Activated CD4-positive, alpha-beta T cell treated with anti-CD3 and anti-CD28 coated beads, Interleukin-2, amount 10 ng/mL, durations not matched to agents 24 days and 14 days (primary cell): Measurements from ENCODE around the gene AMELX. TPM values are rescaled to one million over a fixed set of nuclear protein-coding genes. Genes with fewer than 3 reads are reported as not detected.

ENCODE experiments used
- DNase-seq: peaks from one replicate; pipeline ENCODE4 v3.0.0; 2022
- H3K27ac Mint-ChIP-seq: one replicate; pipeline ENCODE4 v1.8.0; 2022; ENCODE audit warnings: mild to moderate bottlenecking, mixed read lengths
- H3K27me3 Mint-ChIP-seq: one replicate; pipeline ENCODE4 v1.8.0; 2022; ENCODE audit warnings: mixed read lengths
- H3K36me3 Mint-ChIP-seq: one replicate; pipeline ENCODE4 v1.8.0; 2022; ENCODE audit warnings: low read depth, mild to moderate bottlenecking, mixed read lengths
- H3K4me1 Mint-ChIP-seq: one replicate; pipeline ENCODE4 v1.8.0; 2021; ENCODE audit warnings: mixed read lengths
- H3K4me3 Mint-ChIP-seq: one replicate; pipeline ENCODE4 v1.8.0; 2022; ENCODE audit warnings: mild to moderate bottlenecking, moderate library complexity, mixed read lengths
- H3K9me3 Mint-ChIP-seq: one replicate; pipeline ENCODE4 v1.8.0; 2021; ENCODE audit warnings: mixed read lengths
- intact Hi-C: fragments of 100-400 bp; cut with micrococcal nuclease; formaldehyde crosslinking; loops from one replicate; pipeline ENCODE4 v1.15.1; 2023
- total RNA-seq: library from RNA; stranded (reverse); gene quantifications from 2 replicates; pipeline ENCODE4 v1.2.3, GENCODE V29; 2022

Gene AMELX
- total RNA-seq, 1 donor from 2014 or later = not detected

GRCh38 chrX:11273544-11273943 is 19.7 kb upstream of the AMELX start:
- H3K9me3 Mint-ChIP-seq = no peaks in the 10 kb centered on the region
- no peak overlapping the region for H3K4me3 Mint-ChIP-seq
- H3K27ac Mint-ChIP-seq = no peak overlapping the region
- DNase-seq = no peak
- H3K36me3 Mint-ChIP-seq = no peaks in the 10 kb centered on the region
- no peaks in the 10 kb centered on the region for H3K27me3 Mint-ChIP-seq
- no peaks in the 10 kb centered on the region for H3K4me1 Mint-ChIP-seq
- intact Hi-C loops = no loop called here

- Mint-ChIP-seq H3K9me3 (no peaks in the 10 kb centered on the region), H3K36me3 (no peaks in the 10 kb centered on the region), H3K27ac (no peak overlapping the region), H3K4me1 (no peaks in the 10 kb centered on the region), H3K4me3 (no peak overlapping the region), H3K27me3 (no peaks in the 10 kb centered on the region)
- DNase-seq = no peak
- intact Hi-C loops = no loop called here
Observed at GRCh38 chrX:11282043-11282442, 11.2 kb upstream of the AMELX start.

DNA sequence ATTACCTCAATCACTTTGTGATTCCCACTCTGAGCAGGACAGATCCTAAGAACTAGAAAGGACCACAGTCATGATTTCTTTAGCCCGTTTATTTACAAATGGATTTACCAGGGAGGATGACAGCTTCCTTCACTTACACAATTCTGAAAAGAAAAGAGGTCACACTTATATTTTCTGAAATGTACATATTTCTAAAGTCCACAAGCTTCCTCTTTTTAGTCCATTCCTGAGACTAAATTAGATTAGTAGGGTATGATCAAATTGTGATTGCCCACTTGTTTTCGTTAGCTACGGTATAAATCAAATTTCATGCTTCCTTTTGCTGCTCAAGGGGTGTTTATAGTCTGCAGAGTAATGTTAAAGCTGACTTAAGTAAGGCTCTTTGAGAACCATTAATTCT is 7.6 kb upstream of the AMELX start:
- no peak overlapping the region for H3K4me3 Mint-ChIP-seq
- intact Hi-C loops = no loop called here
- H3K4me1 Mint-ChIP-seq = no peaks in the 10 kb centered on the region
- no peaks in the 10 kb centered on the region for H3K27me3 Mint-ChIP-seq
- no peak overlapping the region for H3K27ac Mint-ChIP-seq
- no peaks in the 10 kb centered on the region for H3K9me3 Mint-ChIP-seq
- DNase-seq = no peak
- no peaks in the 10 kb centered on the region for H3K36me3 Mint-ChIP-seq

DNA sequence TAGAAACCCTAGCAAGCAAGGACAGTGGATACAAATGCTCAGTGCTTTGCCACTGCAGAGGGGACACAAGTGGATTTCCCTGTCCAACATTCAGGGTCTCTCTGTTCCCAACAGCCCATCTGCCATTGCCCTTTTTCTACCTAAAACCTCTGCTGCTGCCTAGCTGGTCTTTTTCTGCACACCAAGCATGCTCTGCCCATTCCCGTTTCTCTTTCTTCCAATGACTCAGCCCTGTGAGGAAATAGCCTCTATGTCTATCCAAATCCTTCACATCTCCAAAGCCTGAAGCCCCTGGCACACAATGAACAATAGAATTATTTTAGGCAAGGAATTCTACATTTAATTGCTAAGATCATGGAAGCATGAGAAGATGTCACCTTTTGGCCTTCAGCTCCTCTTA is 5.7 kb upstream of the AMELX start:
- Mint-ChIP-seq H3K4me1 (no peaks in the 10 kb centered on the region), H3K27me3 (no peaks in the 10 kb centered on the region), H3K36me3 (no peaks in the 10 kb centered on the region), H3K9me3 (no peaks in the 10 kb centered on the region), H3K27ac (no peak overlapping the region), H3K4me3 (no peak overlapping the region)
- intact Hi-C loops = no loop called here
- DNase-seq = no peak

DNA sequence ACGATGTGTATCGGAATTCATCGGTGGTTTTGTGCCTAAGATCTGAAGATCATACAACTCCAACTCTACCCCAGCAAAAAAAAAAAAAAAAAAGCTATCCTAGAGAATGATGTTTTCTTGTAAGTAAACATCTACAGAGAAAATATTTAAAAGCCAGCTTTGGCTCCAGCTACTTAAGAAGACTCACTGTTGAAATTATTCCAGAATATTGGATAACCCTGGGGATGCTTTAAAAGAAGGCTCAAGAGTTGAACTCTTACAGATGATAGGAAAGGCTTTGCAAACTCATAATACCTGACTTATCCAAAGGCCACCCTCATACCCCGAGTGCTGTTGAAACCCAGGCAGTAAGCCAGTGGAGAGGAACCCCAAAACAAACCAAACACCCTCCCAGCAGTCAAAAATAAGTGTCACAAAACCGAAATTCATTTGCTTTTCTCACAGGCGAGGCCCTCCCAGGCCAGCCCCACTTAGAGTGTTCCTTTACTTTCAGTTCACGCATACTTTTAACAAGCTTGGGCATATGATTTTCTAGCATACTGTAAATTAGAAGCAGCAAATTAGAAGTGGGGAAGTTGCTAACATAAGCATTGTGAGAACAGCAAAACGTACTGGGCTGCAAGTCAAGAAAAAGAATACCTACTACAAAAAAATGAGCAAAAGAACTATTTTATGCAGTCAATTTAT is 2.7 kb upstream of the AMELX start:
- H3K4me1 Mint-ChIP-seq = no peaks in the 10 kb centered on the region
- H3K4me3 Mint-ChIP-seq = no peak overlapping the region
- intact Hi-C loops = no loop called here
- no peak for DNase-seq
- H3K36me3 Mint-ChIP-seq = no peaks in the 10 kb centered on the region
- no peaks in the 10 kb centered on the region for H3K9me3 Mint-ChIP-seq
- no peak overlapping the region for H3K27ac Mint-ChIP-seq
- no peaks in the 10 kb centered on the region for H3K27me3 Mint-ChIP-seq

GRCh38 chrX:11296051-11296450 is 2.8 kb downstream of the AMELX start:
- Mint-ChIP-seq H3K27ac (no peak overlapping the region), H3K27me3 (no peaks in the 10 kb centered on the region), H3K9me3 (no peaks in the 10 kb centered on the region), H3K4me3 (no peak overlapping the region), H3K4me1 (no peaks in the 10 kb centered on the region), H3K36me3 (no peaks in the 10 kb centered on the region)
- DNase-seq = no peak
- intact Hi-C loops = no loop called here

DNA sequence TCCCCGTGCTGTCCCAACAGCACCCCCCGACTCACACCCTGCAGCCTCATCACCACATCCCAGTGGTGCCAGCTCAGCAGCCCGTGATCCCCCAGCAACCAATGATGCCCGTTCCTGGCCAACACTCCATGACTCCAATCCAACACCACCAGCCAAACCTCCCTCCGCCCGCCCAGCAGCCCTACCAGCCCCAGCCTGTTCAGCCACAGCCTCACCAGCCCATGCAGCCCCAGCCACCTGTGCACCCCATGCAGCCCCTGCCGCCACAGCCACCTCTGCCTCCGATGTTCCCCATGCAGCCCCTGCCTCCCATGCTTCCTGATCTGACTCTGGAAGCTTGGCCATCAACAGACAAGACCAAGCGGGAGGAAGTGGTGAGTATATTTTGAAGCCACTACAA is 5.4 kb downstream of the AMELX start:
- DNase-seq = no peak
- H3K27me3 Mint-ChIP-seq = no peaks in the 10 kb centered on the region
- H3K4me1 Mint-ChIP-seq = no peaks in the 10 kb centered on the region
- H3K36me3 Mint-ChIP-seq = no peaks in the 10 kb centered on the region
- H3K27ac Mint-ChIP-seq = no peak overlapping the region
- H3K4me3 Mint-ChIP-seq = no peak overlapping the region
- H3K9me3 Mint-ChIP-seq = no peaks in the 10 kb centered on the region
- intact Hi-C loops = no loop called here

- no peak overlapping the region for H3K4me3 Mint-ChIP-seq
- H3K36me3 Mint-ChIP-seq = no peaks in the 10 kb centered on the region
- intact Hi-C loops = no loop called here
- no peaks in the 10 kb centered on the region for H3K9me3 Mint-ChIP-seq
- no peaks in the 10 kb centered on the region for H3K27me3 Mint-ChIP-seq
- H3K4me1 Mint-ChIP-seq = no peaks in the 10 kb centered on the region
- DNase-seq = no peak
- no peak overlapping the region for H3K27ac Mint-ChIP-seq
Observed at GRCh38 chrX:11304829-11305228, 11.6 kb downstream of the AMELX start.

DNA sequence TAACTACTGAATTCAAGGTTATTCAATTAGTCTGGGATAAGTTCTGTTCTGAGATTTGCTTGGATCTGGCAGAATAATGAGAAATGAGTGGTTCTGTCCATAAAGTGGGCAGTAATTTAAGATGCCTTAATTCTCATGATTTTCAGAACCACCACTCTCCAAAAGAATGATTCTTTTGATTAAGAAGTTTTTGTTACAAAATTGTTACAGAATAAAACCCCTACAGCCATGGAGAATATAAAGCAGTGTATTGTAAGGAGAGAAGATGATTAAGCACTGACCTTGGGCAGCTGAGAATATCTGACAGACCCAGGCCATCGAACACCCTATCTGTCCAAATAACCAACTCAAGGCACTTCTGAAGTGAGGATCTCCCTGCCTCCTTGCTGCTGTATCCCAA is 12.4 kb downstream of the AMELX start:
- Mint-ChIP-seq H3K27me3 (no peaks in the 10 kb centered on the region), H3K9me3 (no peaks in the 10 kb centered on the region), H3K4me1 (no peaks in the 10 kb centered on the region), H3K36me3 (no peaks in the 10 kb centered on the region), H3K4me3 (no peak overlapping the region), H3K27ac (no peak overlapping the region)
- intact Hi-C loops = no loop called here
- DNase-seq = no peak

- no peak for DNase-seq
- no peaks in the 10 kb centered on the region for H3K4me1 Mint-ChIP-seq
- no peaks in the 10 kb centered on the region for H3K36me3 Mint-ChIP-seq
- H3K27ac Mint-ChIP-seq = no peak overlapping the region
- no peak overlapping the region for H3K4me3 Mint-ChIP-seq
- no peaks in the 10 kb centered on the region for H3K9me3 Mint-ChIP-seq
- H3K27me3 Mint-ChIP-seq = no peaks in the 10 kb centered on the region
- intact Hi-C loops = no loop called here
Observed at GRCh38 chrX:11309220-11309619, 16.0 kb downstream of the AMELX start.

GRCh38 chrX:11311706-11312105 is 18.5 kb downstream of the AMELX start:
- no peaks in the 10 kb centered on the region for H3K4me1 Mint-ChIP-seq
- H3K4me3 Mint-ChIP-seq = no peak overlapping the region
- no peaks in the 10 kb centered on the region for H3K36me3 Mint-ChIP-seq

DNA sequence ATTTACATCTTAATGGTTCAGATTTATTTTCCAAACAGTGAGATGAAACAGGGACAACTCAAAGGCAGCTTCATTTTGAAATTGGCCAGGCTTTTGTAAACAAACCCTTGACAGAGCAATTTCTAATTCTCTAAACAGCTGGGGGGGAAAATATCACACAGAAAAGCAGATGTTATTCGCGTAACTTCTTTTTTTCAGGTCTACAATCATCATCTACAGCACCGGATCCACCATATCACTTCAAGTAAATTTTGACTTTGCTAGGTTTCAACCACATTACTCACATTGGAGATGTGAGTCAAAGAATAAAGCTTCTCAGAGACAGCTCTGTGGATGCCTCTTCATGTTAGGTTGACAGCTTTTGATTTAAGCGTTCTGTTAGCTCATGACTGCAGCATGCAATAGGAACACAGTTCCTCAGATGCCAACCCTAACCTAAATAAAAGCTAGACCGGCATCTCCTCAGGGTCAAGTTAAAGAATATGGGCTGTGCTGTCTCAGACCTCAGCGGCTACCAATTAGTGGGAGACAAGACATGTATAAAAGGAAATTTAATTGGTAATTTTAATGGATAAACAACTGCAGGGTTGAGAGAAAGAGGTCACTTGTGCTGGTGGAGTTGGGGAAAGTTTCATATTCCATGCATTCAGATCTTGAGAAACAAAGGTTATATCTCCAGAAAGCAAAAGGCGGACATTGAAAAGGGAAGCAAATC is 26.8 kb downstream of the AMELX start:
- H3K4me1 Mint-ChIP-seq = no peaks in the 10 kb centered on the region
- H3K36me3 Mint-ChIP-seq = no peaks in the 10 kb centered on the region
- no peak for DNase-seq
- no peak overlapping the region for H3K4me3 Mint-ChIP-seq
- no peaks in the 10 kb centered on the region for H3K9me3 Mint-ChIP-seq
- no peak overlapping the region for H3K27ac Mint-ChIP-seq
- H3K27me3 Mint-ChIP-seq = no peaks in the 10 kb centered on the region
- intact Hi-C loops = no loop called here

More at GRCh38 chrX:11311706-11312105, 18.5 kb downstream of the AMELX start:
- H3K27ac Mint-ChIP-seq = no peak overlapping the region
- intact Hi-C loops = no loop called here
- H3K9me3 Mint-ChIP-seq = no peaks in the 10 kb centered on the region
- no peak for DNase-seq
- no peaks in the 10 kb centered on the region for H3K27me3 Mint-ChIP-seq

DNA sequence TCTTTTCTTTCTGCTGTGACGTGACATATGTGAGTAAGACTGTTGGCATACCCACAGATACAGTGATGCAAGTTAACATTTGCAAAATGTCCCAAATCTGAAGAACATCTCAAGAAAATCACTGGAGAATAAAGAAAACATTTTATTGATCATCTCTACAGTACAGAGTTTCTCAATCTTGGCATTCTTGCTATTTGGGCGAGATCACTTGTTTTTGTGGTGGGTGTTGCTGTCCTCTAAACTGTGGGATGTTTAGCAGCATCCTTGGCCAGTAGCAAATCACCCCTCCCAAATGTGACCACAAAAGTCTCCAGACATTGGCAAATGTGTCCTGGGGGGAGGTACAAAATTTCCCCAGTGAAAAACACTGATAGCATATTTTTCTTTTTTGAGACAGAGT is 28.8 kb downstream of the AMELX start:
- no peak for DNase-seq
- intact Hi-C loops = no loop called here
- Mint-ChIP-seq H3K9me3 (no peaks in the 10 kb centered on the region), H3K36me3 (no peaks in the 10 kb centered on the region), H3K27me3 (no peaks in the 10 kb centered on the region), H3K4me3 (no peak overlapping the region), H3K4me1 (no peaks in the 10 kb centered on the region), H3K27ac (no peak overlapping the region)

GRCh38 chrX:11328134-11328533 is 34.9 kb downstream of the AMELX start:
- Mint-ChIP-seq H3K27me3 (no peaks in the 10 kb centered on the region), H3K4me1 (no peaks in the 10 kb centered on the region), H3K4me3 (no peak overlapping the region), H3K27ac (no peak overlapping the region), H3K36me3 (no peaks in the 10 kb centered on the region), H3K9me3 (no peaks in the 10 kb centered on the region)
- no peak for DNase-seq
- intact Hi-C loops = no loop called here

DNA sequence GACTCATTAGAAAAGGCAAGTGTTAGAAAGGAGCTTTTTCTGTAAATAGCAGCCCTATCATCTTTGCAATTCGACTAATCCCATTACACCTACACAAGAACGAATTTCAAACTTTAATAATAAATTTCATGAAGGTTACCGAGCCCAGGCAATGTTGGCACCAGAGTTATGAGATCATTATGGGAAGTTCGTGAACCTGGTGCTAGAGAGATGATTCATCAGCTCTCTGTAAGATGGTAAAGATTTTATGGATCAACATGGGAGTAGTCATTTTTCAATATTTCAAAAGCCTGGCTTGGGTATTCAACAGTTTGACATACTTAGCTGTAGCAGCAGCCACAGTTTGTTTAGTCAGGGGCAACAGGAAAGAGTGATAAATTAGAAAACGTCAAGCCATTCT is 35.8 kb downstream of the AMELX start:
- Mint-ChIP-seq H3K27ac (no peak overlapping the region), H3K4me1 (no peaks in the 10 kb centered on the region), H3K27me3 (no peaks in the 10 kb centered on the region), H3K4me3 (no peak overlapping the region), H3K36me3 (no peaks in the 10 kb centered on the region), H3K9me3 (no peaks in the 10 kb centered on the region)
- intact Hi-C loops = no loop called here
- DNase-seq = no peak
